Activated CD8-positive, alpha-beta memory T cell treated with anti-CD3 and anti-CD28 coated beads, Interleukin-2, amount 50 U/mL, for 1 hour (primary cell): ENCODE measurements around the gene PHKB.
"Not testable (repeated sequence)": the region's sequence is repeated elsewhere in the genome, so short reads cannot be mapped to it uniquely, and the experiment has no call there.

Experiments
- DNase-seq: peaks from one replicate; pipeline ENCODE4 v3.0.0-alpha.2; 2020; ENCODE audit errors: extremely low read depth

The PHKB gene

GRCh38 chr16:47460711-47461597, at the start of gene PHKB, which contains the start of gene ITFG1:
TSS of gene PHKB (plus strand) at chr16:47461331. CDS start at chr16:47461351, 20 bp downstream.
TSS of gene ITFG1 (minus strand) at chr16:47461063. CDS start at chr16:47461045, 18 bp downstream.
- peak; percentile 81 for DNase-seq

- no peak for DNase-seq
Measured at GRCh38 chr16:47413041-47413440, 48.1 kb upstream of the PHKB start.

GRCh38 chr16:47416869-47417268, 44.3 kb upstream of the PHKB start:
- no peak for DNase-seq

GRCh38 chr16:47424846-47425245, 36.3 kb upstream of the PHKB start:
- DNase-seq, result no peak

GRCh38 chr16:47426806-47427205, 34.3 kb upstream of the PHKB start:
- DNase-seq, result no peak

DNA sequence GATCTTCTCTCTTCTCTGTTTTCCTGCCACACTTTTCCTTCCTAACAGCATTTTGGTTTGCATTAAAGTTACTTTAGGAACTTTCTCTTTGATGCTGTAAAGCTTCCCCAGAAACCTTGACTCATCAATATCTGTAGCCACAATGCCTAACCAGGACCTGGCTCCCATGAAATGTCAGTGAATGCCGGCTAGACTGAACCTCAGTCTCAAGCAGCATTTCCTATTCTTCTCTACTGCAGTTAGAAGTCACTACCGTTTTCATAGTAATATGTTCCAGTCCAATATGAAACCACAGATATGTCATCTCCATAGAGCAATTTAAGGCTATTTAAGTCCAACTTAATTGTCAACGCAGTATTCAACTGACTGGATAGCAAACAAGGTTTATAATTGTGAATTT, 29.2 kb upstream of the PHKB start:
- DNase-seq, result no peak

DNA sequence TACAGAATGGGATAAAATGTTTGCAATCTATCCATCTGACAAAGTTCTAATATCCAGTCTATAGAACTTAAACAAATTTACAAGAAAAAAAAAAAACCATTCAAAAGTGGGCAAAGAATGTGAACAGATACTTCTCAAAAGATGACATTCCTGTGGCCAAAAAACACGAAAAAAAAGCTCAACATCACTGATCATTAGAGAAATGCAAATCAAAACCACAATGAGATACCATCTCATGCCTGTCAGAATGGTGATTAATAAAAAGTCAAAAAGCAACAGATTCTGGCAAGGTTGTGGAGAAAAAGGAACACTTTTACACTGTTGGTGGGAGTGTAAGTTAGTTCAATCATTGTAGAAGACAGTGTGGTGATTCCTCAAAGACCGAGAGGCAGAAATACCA, 26.9 kb upstream of the PHKB start:
- DNase-seq, result not testable (repeated sequence)

- DNase-seq, result not testable (repeated sequence)
Measured at GRCh38 chr16:47440066-47440465, 21.1 kb upstream of the PHKB start.

- not testable (repeated sequence) for DNase-seq
Measured at GRCh38 chr16:47442884-47443283, 18.2 kb upstream of the PHKB start.

GRCh38 chr16:47446431-47446830, 14.7 kb upstream of the PHKB start:
- DNase-seq, result no peak

DNA sequence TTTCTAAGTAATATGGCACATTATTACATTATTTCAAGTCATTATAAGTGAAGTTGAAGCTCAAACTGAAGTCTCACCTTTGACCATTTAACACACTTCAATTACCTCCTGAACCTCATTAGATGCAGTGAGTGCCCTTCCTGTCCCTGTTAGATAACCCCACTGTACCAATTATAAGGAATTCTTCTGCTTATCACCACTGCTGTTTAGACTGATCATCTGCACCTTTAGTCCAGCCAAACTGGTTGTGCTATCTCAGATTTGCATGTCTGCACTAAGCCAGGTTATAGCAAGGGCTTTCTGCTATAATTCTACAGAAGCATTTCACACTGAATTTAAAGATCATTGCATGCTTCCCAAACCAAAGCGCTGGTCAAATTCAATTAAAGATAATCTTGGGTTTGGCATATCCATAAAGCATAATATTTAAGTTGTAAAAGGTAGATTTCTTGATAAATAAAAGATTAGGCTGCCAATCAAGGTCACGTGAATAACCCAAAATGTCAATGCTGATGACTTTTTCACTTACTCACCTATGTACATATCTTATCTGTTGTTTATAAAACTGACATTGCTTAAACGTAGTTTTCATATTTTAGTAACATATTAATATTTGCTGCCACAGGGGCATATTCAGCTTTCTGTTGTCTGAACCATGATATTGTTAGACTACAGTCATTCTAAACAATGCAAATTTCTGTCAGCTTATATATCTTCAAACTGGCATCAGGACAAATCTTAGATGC, 12.1 kb upstream of the PHKB start:
- no peak for DNase-seq

DNA sequence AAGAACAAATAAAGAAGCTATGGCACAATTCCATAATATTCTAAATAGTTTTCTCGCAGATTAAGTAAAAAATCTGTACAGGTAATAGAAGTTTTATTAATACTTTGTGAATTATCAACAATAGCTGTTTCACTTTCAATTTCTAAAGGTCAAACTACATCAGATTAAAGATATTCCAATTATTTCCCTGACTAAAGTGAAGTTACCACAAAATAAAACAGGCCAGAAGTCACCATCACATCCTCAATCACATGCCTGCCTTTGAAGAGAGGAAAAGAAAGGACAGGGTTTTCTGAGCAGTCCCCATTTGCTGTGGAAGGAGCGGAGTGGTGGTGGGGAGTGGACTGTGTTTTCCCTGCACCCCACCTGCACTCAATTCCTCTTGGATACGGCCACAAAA, 11.3 kb upstream of the PHKB start:
- DNase-seq, result no peak

DNA sequence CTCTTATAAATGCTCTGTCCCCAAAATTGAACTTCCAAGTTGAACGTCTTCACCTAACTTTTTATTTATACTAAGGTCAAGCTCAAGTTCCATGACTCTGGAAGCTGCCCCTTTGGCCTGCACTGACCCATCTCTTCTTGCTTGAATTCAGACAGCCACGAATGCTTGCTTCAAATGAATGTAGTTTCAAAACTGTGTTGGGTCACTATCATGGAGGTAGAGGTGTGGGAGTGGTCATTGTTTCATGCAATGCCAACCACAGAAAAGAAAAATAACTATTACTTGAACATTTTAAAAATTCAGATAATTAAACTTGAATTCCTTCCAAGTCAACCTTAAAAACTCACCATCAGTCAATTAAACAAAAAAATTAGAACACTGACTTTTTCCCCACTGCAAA, 2.8 kb upstream of the PHKB start:
- DNase-seq, result no peak

DNA sequence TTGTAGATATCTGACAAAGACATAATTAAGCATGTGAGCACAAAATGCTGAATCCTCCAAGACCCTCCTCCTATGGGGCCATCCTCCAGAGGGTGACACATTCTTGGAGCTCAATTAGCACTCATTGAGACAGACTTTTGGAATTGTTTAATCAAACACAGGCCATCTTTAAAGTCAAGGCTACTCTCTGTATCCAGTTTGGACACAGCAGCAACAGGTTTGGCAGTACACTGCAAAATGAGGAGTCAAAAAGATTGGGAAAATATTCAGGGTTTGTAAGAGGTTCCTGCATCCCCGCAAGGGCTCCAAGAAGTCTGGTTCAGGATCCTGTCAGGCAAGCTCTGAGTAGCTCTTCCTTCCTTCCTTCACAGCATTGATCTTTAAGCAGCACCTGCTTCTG, 1.5 kb upstream of the PHKB start:
- DNase-seq, result no peak

DNA sequence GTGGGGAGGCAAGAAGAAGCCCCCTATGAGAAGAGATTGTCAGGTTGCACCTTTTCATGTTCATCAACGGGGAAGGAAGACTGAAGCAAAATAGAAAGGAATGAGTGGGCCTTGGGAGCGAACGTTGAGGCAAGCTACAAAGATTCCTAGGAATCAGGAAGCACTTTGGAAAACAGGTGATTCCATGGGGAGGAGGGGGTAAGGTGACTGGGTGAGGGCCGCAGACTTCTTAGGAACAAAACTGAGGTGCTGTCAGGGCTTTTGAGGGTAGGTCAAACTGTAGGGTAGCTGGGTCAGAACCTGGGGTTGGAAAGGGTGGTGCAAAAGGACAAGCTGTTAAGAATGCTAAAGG, 796 bp upstream of the PHKB start:
- no peak for DNase-seq

GRCh38 chr16:47461598-47462266, 601 bp downstream of the PHKB start:
- DNase-seq, result no peak

DNA sequence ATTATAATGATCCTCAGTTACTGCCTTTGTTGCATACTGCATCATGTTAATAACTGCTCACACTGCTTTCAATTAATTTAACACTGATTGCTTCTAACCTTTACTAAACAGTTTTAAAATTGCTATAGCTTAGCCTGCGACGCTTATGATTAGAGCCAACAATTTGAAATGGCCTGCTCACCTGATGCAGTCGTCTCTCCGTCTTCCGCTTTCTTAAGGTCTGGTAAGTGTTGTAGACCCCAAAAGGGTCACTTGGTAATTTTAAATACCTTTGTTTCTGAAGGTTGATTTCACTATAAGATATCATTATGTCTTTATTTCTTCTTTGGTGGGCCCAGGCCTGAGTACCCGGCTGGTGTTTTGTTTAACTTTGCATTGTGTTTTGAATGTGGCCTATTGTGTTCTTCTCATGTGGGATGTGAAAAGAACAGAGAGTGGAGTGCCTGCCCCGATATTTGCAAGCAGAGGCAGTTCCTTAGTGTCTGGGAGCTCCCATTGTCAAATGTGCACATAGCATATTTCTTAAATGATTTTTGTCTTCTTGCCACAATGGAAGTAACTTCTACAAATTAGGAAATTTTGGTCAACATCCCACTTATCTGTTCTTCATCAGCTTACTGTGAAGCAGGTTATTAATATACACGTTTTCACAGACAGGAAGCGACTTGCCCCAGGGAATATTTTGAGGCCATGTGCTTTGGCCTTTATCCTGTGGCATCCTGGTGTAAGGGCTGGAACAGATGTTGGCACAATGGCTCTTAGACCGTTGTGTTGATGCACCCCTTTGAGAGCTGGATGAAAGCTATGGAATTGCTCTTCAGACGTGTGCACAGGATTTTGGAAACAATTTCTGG, 2.9 kb downstream of the PHKB start:
- DNase-seq, result no peak

DNA sequence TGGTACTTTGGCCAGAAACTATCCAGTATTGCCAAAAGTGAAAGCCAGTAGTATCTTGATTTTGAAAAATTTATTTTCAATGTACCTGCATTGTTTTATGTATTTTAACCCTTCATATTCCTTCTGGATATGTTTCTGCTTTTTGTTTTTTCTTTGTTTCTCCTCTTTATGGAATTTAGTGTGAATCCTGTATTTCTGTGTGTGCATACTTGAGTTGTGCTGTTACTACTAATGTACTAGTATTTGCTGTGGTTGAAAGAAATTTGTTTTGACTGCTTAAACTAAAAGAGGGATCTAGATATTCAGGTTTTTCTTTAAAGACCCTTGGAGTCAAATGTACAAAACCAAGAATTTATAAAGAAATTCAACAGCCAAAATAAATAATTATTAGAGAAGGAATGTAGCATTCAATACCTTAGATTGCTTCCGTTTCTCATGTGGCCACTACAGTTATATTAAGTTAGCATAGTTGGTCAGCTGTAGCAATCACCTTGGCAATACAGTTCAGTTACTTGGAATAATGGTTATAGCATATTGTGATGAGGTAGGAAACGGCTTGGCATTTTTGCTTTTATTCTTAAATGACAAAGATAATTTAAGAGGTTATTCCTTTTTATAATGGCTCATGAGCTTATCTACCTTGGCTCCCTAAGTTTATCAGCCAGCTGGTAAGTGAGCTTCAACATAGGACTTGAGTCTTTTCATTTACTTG, 4.9 kb downstream of the PHKB start:
- no peak for DNase-seq

DNA sequence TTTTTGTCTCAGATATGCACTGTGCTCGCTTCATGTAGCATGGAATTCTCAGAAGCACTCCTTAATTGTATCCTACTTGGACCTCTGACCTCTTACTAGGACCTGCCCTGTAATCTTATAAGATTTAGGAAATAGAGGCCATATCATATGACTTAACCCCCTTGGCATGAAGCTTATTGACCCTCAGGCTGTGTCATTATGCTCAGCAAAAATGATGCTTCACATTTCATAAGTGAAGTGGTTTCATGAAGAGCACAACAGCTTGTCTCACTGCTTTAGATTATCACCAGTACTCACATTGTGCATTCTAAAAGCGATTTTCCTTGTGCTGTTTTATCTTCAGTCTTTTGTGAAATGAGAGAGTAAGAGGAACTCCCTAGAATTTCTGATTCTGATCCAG, 6.4 kb downstream of the PHKB start:
- DNase-seq, result no peak

DNA sequence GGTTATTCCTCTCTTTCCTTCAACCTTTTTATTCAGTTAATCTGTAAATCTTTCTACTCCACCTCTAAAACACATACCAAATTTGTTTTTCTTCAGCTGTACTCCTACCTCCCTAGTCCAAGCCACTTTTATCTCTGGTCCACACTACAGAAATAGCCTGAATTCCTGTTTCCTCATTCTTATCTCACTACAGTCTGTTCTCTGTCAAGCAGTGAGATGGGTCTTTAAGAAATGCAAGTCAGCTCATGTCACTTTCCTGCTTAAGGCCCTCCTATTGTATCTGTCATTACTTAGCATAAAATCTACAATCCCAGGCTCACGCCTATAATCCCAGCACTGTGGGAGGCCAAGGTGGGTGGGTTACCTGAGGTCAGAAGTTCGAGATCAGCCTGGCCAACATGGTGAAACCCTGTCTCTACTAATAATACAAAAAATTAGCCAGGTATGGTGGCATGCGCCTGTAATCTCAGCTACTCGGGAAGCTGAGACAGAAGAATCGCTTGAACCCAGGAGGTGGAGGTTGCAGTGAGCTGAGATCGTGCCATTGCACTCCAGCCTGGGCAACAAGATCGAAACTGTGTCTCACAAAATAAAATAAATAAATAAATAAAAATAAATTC, 7.0 kb downstream of the PHKB start:
- DNase-seq, result not testable (repeated sequence)
